ENCODE results near the gene NFYA. TPM values are rescaled to one million over a fixed set of nuclear protein-coding genes. Genes with fewer than 3 reads are reported as not detected.

NFYA gene
- total and polyA plus RNA-seq, 9 of the 15 experiments (the other 6 are each of a cell fraction or from before 2014, with no cell fraction given), result 7.3 to 37.1 (median 21.8) TPM

DNA sequence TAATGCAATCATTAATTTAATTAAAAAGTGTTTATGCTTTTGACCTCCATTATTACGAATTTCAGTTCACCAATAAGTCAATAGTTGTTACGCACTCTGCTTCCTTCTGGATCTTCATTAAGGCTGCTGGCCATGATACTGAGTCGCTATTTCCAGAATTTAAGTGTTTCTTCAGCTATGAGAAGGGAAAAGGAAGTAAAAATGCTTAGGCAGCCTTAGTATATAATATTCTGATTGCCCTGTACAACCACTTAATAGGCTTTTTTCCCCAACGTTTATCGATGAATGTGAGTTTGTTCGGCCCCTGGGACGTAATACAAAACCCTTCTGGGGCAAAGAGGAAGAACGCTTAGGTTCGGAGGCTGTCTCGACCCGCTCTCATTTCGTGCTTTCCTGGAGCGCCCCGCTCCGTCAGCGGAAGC is 1.3 kb upstream of the NFYA start (continued):
- TF ChIP-seq, protein P1, sequence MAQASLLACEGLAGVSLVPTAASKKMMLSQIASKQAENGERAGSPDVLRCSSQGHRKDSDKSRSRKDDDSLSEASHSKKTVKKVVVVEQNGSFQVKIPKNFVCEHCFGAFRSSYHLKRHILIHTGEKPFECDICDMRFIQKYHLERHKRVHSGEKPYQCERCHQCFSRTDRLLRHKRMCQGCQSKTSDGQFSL (CRISPR knock-in tag; IDR thresholded peaks at IDR 0.05), result no peak
- TF ChIP-seq, protein P1 (tag; IDR thresholded peaks at IDR 0.05), result no peak
- TF ChIP-seq, protein P2, sequence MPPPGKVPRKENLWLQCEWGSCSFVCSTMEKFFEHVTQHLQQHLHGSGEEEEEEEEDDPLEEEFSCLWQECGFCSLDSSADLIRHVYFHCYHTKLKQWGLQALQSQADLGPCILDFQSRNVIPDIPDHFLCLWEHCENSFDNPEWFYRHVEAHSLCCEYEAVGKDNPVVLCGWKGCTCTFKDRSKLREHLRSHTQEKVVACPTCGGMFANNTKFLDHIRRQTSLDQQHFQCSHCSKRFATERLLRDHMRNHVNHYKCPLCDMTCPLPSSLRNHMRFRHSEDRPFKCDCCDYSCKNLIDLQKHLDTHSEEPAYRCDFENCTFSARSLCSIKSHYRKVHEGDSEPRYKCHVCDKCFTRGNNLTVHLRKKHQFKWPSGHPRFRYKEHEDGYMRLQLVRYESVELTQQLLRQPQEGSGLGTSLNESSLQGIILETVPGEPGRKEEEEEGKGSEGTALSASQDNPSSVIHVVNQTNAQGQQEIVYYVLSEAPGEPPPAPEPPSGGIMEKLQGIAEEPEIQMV (tag; conservative IDR thresholded peaks at IDR 0.05; ENCODE audit: low read depth), result no peak
- no peak for TF ChIP-seq ZNF274 (IDR thresholded peaks at IDR 0.05; ENCODE audit: borderline replicate concordance, low read depth, low read length)
- no peak for TF ChIP-seq ZNF766 (CRISPR knock-in tag; conservative IDR thresholded peaks at IDR 0.05)
- TF ChIP-seq, protein P3, sequence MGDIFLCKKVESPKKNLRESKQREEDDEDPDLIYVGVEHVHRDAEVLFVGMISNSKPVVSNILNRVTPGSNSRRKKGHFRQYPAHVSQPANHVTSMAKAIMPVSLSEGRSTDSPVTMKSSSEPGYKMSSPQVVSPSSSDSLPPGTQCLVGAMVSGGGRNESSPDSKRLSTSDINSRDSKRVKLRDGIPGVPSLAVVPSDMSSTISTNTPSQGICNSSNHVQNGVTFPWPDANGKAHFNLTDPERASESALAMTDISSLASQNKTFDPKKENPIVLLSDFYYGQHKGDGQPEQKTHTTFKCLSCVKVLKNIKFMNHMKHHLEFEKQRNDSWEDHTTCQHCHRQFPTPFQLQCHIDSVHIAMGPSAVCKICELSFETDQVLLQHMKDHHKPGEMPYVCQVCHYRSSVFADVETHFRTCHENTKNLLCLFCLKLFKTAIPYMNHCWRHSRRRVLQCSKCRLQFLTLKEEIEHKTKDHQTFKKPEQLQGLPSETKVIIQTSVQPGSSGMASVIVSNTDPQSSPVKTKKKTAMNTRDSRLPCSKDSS (IDR thresholded peaks at IDR 0.05; ENCODE audit: low read depth, partially characterized antibody), result no peak
- TF ChIP-seq MTA3 (IDR thresholded peaks at IDR 0.05; ENCODE audit: borderline replicate concordance), result no peak

Data from K562 (cell line).